Measurements from ENCODE around the gene DRAXIN.

The DRAXIN gene

DNA sequence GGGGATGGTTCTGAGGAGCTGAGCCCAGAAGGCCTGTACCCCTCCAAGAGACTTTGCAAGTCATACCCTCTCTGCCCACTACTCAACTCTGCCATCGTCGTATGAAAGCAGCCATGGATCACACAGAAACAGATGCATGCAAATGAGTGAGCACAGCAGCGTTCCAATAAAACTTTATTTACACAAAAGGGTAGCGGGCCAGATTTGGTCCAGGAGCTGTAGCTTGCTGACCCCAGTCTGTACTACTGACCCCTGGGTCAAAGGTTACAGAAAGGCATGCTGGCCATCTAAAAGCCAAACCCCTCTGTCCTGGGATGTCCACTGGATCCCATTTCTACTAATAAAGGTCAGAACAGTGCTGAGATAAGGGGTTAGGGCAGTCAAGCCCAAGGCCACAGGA is 35.6 kb downstream of the DRAXIN start:
- Histone ChIP-seq H3K79me2 (ENCODE audit: insufficient read depth, low read length) (no peaks in the 10 kb centered on the region), H3F3A (ENCODE audit: insufficient read depth, low read length) (no peaks in the 10 kb centered on the region), H3K36me3 (ENCODE audit: insufficient read depth, low read length) (no peaks in the 10 kb centered on the region), H3K4me3 (ENCODE audit: low read depth, low read length, poor library complexity, severe bottlenecking) (no peak overlapping the region), H3K9me2 (ENCODE audit: low read depth, low read length) (no peaks in the 10 kb centered on the region), H3K9ac (ENCODE audit: low read length) (no peak overlapping the region), H3K27me3 (ENCODE audit: insufficient read depth, low read length) (no peaks in the 10 kb centered on the region), H2AFZ (ENCODE audit: low read length) (no peak overlapping the region), H4K20me1 (ENCODE audit: insufficient read depth, low read length) (no peaks in the 10 kb centered on the region), H3K4me1 (ENCODE audit: insufficient read depth, low read length, severe bottlenecking) (peaks cover 25% of the 10 kb centered on the region), H3K4me2 (ENCODE audit: low read length) (no peak overlapping the region), H3K27ac (ENCODE audit: low read depth, low read length, poor library complexity, severe bottlenecking) (no peak overlapping the region), H3K9me3 (ENCODE audit: low read length) (no peaks in the 10 kb centered on the region)
- TF ChIP-seq, protein P1, sequence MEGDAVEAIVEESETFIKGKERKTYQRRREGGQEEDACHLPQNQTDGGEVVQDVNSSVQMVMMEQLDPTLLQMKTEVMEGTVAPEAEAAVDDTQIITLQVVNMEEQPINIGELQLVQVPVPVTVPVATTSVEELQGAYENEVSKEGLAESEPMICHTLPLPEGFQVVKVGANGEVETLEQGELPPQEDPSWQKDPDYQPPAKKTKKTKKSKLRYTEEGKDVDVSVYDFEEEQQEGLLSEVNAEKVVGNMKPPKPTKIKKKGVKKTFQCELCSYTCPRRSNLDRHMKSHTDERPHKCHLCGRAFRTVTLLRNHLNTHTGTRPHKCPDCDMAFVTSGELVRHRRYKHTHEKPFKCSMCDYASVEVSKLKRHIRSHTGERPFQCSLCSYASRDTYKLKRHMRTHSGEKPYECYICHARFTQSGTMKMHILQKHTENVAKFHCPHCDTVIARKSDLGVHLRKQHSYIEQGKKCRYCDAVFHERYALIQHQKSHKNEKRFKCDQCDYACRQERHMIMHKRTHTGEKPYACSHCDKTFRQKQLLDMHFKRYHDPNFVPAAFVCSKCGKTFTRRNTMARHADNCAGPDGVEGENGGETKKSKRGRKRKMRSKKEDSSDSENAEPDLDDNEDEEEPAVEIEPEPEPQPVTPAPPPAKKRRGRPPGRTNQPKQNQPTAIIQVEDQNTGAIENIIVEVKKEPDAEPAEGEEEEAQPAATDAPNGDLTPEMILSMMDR (IDR thresholded peaks at IDR 0.05; ENCODE audit: low read length) = no peak
- no peak for TF ChIP-seq EZH2 (IDR thresholded peaks at IDR 0.05; ENCODE audit: borderline replicate concordance, low read length)

DNA sequence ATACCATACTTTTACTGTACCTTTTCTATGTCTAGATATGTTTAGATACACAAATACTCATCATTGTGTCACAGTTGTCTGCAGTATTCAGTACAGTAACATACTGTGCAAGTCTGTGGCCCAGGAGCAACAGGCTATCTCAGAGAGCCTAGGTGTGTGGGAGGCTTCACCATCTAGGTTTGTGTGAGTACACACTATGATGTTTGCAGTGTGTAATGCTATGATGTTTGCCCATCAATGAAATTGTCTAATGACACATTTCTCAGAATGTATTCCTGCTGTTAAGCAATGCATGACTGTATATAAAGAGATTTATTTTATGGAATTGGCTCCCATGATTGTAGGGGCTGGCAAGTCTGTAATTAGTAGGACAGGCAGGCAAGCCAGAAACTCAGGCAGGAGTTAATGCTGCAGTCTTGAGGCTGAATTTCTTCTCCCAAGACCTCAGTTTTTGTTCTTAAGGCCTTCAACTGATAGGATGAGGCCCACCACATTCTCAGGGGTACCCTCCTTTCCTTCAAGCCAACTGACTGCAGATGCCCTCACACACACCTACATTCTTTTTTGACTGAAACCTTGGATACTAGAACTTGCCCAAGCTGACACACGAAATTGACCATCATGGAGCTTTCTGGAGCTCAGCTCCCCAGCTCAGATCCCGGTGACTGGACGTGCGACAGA is 36.8 kb downstream of the DRAXIN start:
- H3K4me3 ChIP-seq (ENCODE audit: low read depth, low read length, poor library complexity, severe bottlenecking) = no peak overlapping the region
- H3K4me2 ChIP-seq (ENCODE audit: low read length) = no peak overlapping the region
- H3K9ac ChIP-seq (ENCODE audit: low read length) = no peak overlapping the region
- TF ChIP-seq, protein P1 (IDR thresholded peaks at IDR 0.05; ENCODE audit: low read length) = no peak
- TF ChIP-seq EZH2 (IDR thresholded peaks at IDR 0.05; ENCODE audit: borderline replicate concordance, low read length) = no peak
- H3K27ac ChIP-seq (ENCODE audit: low read depth, low read length, poor library complexity, severe bottlenecking) = no peak overlapping the region
- H4K20me1 ChIP-seq (ENCODE audit: insufficient read depth, low read length) = no peaks in the 10 kb centered on the region
- H3K4me1 ChIP-seq (ENCODE audit: insufficient read depth, low read length, severe bottlenecking) = peaks cover 25% of the 10 kb centered on the region
- H3K36me3 ChIP-seq (ENCODE audit: insufficient read depth, low read length) = no peaks in the 10 kb centered on the region
- H3K9me3 ChIP-seq (ENCODE audit: low read length) = no peaks in the 10 kb centered on the region
- no peak overlapping the region for H2AFZ ChIP-seq (ENCODE audit: low read length)
- no peaks in the 10 kb centered on the region for H3K27me3 ChIP-seq (ENCODE audit: insufficient read depth, low read length)
- H3K9me2 ChIP-seq (ENCODE audit: low read depth, low read length) = no peaks in the 10 kb centered on the region
- no peaks in the 10 kb centered on the region for H3F3A ChIP-seq (ENCODE audit: insufficient read depth, low read length)
- H3K79me2 ChIP-seq (ENCODE audit: insufficient read depth, low read length) = no peaks in the 10 kb centered on the region

DNA sequence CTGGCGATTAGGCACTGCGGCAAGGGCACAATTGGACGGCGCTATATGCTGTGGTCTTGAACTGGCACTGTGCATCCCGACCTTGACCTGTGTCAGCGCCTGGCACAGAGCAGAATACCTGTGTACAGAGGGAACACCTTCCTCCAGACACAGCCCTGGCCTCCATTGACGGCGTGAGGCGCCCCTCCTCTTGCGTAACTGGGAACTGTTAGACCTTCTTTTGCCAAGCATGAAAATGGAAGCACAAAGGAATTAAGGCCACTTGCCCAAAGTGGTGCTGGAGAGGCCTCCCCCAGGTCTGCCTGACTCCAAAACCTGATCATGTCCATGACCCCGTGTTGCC is 37.6 kb downstream of the DRAXIN start:
- H3K36me3 ChIP-seq (ENCODE audit: insufficient read depth, low read length) = no peaks in the 10 kb centered on the region
- H4K20me1 ChIP-seq (ENCODE audit: insufficient read depth, low read length) = no peaks in the 10 kb centered on the region
- H3K27me3 ChIP-seq (ENCODE audit: insufficient read depth, low read length) = no peaks in the 10 kb centered on the region
- no peak overlapping the region for H3K4me3 ChIP-seq (ENCODE audit: low read depth, low read length, poor library complexity, severe bottlenecking)
- no peak overlapping the region for H3K4me2 ChIP-seq (ENCODE audit: low read length)
- no peaks in the 10 kb centered on the region for H3F3A ChIP-seq (ENCODE audit: insufficient read depth, low read length)
- no peak overlapping the region for H3K9ac ChIP-seq (ENCODE audit: low read length)
- no peaks in the 10 kb centered on the region for H3K9me3 ChIP-seq (ENCODE audit: low read length)
- H3K9me2 ChIP-seq (ENCODE audit: low read depth, low read length) = no peaks in the 10 kb centered on the region
- H3K79me2 ChIP-seq (ENCODE audit: insufficient read depth, low read length) = no peaks in the 10 kb centered on the region
- H2AFZ ChIP-seq (ENCODE audit: low read length) = no peak overlapping the region
- no peak for TF ChIP-seq EZH2 (IDR thresholded peaks at IDR 0.05; ENCODE audit: borderline replicate concordance, low read length)
- peaks cover 25% of the 10 kb centered on the region for H3K4me1 ChIP-seq (ENCODE audit: insufficient read depth, low read length, severe bottlenecking)
- H3K27ac ChIP-seq (ENCODE audit: low read depth, low read length, poor library complexity, severe bottlenecking) = no peak overlapping the region
